Uterus (tissue), 2 donors: Measurements from ENCODE around the gene ANAPC16.

Experiments used
- POLR2A ChIP-seq, 2 donors: fragments of 450-650 bp; IDR thresholded peaks; one replicate each; pipeline ENCODE4 v1.6.1; 2016; ENCODE audit warnings: antibody characterized with exemption in 2 of 2, mild to moderate bottlenecking in 1 of 2, moderate library complexity in 1 of 2
- TF ChIP-seq, protein P1 (sequence below), 4 experiments: fragments of 200-600 bp in 2 of 4; fragments of 450-650 bp in 2 of 4; sonication (generic) in 2 of 4; IDR thresholded peaks; one replicate each; pipeline ENCODE4 v1.5.1; 2016 to 2019; ENCODE audit warnings: antibody characterized with exemption in 4 of 4, mild to moderate bottlenecking in 2 of 4, moderate library complexity in 1 of 4

DNA sequence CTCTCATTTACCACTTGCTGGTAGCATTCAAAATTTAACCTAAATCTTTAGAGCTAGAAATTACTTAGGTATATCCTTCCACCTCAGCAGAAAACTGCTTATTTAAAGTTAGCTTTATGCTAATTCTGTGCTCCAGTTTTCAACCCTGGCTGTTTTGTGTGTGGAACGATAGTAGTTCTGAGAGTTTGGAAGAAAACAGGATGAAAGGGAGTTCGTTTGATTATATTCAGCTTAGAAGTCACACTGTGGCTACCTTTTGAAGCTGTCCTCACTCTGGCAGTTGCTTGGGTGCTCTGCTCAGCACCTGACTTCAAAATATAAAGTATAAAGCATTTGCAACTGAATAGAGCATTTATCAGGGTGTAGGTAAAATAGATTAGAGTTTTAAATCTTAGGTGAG, 2.9 kb downstream of the ANAPC16 start:
- TF ChIP-seq, protein P1, sequence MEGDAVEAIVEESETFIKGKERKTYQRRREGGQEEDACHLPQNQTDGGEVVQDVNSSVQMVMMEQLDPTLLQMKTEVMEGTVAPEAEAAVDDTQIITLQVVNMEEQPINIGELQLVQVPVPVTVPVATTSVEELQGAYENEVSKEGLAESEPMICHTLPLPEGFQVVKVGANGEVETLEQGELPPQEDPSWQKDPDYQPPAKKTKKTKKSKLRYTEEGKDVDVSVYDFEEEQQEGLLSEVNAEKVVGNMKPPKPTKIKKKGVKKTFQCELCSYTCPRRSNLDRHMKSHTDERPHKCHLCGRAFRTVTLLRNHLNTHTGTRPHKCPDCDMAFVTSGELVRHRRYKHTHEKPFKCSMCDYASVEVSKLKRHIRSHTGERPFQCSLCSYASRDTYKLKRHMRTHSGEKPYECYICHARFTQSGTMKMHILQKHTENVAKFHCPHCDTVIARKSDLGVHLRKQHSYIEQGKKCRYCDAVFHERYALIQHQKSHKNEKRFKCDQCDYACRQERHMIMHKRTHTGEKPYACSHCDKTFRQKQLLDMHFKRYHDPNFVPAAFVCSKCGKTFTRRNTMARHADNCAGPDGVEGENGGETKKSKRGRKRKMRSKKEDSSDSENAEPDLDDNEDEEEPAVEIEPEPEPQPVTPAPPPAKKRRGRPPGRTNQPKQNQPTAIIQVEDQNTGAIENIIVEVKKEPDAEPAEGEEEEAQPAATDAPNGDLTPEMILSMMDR (IDR thresholded peaks at IDR 0.05), result no peak
- no peak for TF ChIP-seq POLR2A (IDR thresholded peaks at IDR 0.05)
